DND-41 (cell line): ENCODE results near the gene THY1.

Source experiments
- ATAC-seq: fragments of 200-7000 bp; cut with Tn5 transposase; 3 replicates; pipeline ENCODE4 v1.9.1; 2021; ENCODE audit warnings: low read depth; ENCODE audit not compliant: insufficient read depth
- DNase-seq: peaks from one replicate; pipeline ENCODE4 v3.0.0-alpha.2; 2020
- H2AFZ ChIP-seq: 2 replicates; pipeline ENCODE4 v1.6.0; 2012; ENCODE audit warnings: low read depth, low read length
- H3K27ac ChIP-seq: 2 replicates; pipeline ENCODE4 v1.5.1; 2012; ENCODE audit warnings: low read length, inconsistent platforms
- H3K27me3 ChIP-seq: fragments of 200-600 bp; sonication (generic); 2 replicates; pipeline ENCODE4 v1.6.0; 2012; ENCODE audit warnings: low read length, mild to moderate bottlenecking, inconsistent platforms; ENCODE audit not compliant: insufficient read depth, poor library complexity
- H3K36me3 ChIP-seq: 2 replicates; pipeline ENCODE4 v1.5.1; 2012; ENCODE audit warnings: low read length, inconsistent platforms; ENCODE audit not compliant: insufficient read depth
- H3K4me1 ChIP-seq: 2 replicates; pipeline ENCODE4 v1.5.1; 2012; ENCODE audit warnings: mild to moderate bottlenecking, low read length; ENCODE audit not compliant: insufficient read depth
- H3K4me2 ChIP-seq: 2 replicates; pipeline ENCODE4 v1.6.0; 2012; ENCODE audit warnings: mild to moderate bottlenecking, moderate library complexity, low read length, inconsistent platforms; ENCODE audit not compliant: insufficient read depth
- H3K4me3 ChIP-seq, 2 experiments: fragments of 200-600 bp in 1 of 2; shearing (Covaris generic) in 1 of 2; 2 replicates each; pipeline ENCODE4 v1.5.1; 2012 to 2016; ENCODE audit warnings: inconsistent platforms in 2 of 2, low read length in 2 of 2, mild to moderate bottlenecking in 2 of 2, low read depth in 1 of 2, moderate library complexity in 1 of 2
- H3K79me2 ChIP-seq: 2 replicates; pipeline ENCODE4 v1.6.0; 2012; ENCODE audit warnings: low read length, inconsistent platforms; ENCODE audit not compliant: insufficient read depth
- H3K9ac ChIP-seq: 2 replicates; pipeline ENCODE4 v1.6.0; 2012; ENCODE audit warnings: low read depth, mild to moderate bottlenecking, inconsistent platforms, low read length, moderate library complexity
- H3K9me3 ChIP-seq: 2 replicates; pipeline ENCODE4 v1.5.1; 2012; ENCODE audit warnings: low read length, moderate library complexity, mild to moderate bottlenecking, inconsistent platforms; ENCODE audit not compliant: insufficient read depth, severe bottlenecking
- H4K20me1 ChIP-seq: 2 replicates; pipeline ENCODE4 v1.6.0; 2012; ENCODE audit warnings: low read length; ENCODE audit not compliant: insufficient read depth
- EZH2 ChIP-seq: IDR thresholded peaks from 3 replicates; pipeline ENCODE4 v1.6.1; 2012; ENCODE audit warnings: borderline replicate concordance, low read depth, mild to moderate bottlenecking, moderate library complexity, low read length, inconsistent platforms; ENCODE audit not compliant: severe bottlenecking
- TF ChIP-seq, protein P1 (sequence below): IDR thresholded peaks from 2 replicates; pipeline ENCODE4 v1.5.1; 2012; ENCODE audit warnings: borderline replicate concordance, low read length, moderate library complexity, mild to moderate bottlenecking; ENCODE audit not compliant: poor library complexity, severe bottlenecking; ENCODE audit errors: extremely low read depth

The THY1 gene

GRCh38 chr11:119422809-119423508 lies at the start of gene THY1:
Gene THY1 (minus strand): TSS chr11:119423172. CDS start chr11:119420905, 2,267 bp downstream.
- H3K9me3 ChIP-seq, result no peaks in the 10 kb centered on the region
- no peak within 1 kb of the TSS for H3K27ac ChIP-seq
- H3K4me1 ChIP-seq, result no peaks in the 10 kb centered on the region
- no peaks in the 10 kb centered on the region for H3K36me3 ChIP-seq
- H3K79me2 ChIP-seq, result no peaks in the 10 kb centered on the region
- peaks cover 13% of the 10 kb centered on the region for H3K27me3 ChIP-seq
- ATAC-seq (no peak), DNase-seq (no peak)
- no peak within 1 kb of the TSS for H3K4me2 ChIP-seq
- TF ChIP-seq EZH2, result no peak
- TF ChIP-seq, protein P1, sequence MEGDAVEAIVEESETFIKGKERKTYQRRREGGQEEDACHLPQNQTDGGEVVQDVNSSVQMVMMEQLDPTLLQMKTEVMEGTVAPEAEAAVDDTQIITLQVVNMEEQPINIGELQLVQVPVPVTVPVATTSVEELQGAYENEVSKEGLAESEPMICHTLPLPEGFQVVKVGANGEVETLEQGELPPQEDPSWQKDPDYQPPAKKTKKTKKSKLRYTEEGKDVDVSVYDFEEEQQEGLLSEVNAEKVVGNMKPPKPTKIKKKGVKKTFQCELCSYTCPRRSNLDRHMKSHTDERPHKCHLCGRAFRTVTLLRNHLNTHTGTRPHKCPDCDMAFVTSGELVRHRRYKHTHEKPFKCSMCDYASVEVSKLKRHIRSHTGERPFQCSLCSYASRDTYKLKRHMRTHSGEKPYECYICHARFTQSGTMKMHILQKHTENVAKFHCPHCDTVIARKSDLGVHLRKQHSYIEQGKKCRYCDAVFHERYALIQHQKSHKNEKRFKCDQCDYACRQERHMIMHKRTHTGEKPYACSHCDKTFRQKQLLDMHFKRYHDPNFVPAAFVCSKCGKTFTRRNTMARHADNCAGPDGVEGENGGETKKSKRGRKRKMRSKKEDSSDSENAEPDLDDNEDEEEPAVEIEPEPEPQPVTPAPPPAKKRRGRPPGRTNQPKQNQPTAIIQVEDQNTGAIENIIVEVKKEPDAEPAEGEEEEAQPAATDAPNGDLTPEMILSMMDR, result no peak
- H3K4me3 ChIP-seq, result no peak within 1 kb of the TSS
- no peak within 1 kb of the TSS for H3K9ac ChIP-seq
- H4K20me1 ChIP-seq, result no peaks in the 10 kb centered on the region
- H2AFZ ChIP-seq, result no peak within 1 kb of the TSS

DNA sequence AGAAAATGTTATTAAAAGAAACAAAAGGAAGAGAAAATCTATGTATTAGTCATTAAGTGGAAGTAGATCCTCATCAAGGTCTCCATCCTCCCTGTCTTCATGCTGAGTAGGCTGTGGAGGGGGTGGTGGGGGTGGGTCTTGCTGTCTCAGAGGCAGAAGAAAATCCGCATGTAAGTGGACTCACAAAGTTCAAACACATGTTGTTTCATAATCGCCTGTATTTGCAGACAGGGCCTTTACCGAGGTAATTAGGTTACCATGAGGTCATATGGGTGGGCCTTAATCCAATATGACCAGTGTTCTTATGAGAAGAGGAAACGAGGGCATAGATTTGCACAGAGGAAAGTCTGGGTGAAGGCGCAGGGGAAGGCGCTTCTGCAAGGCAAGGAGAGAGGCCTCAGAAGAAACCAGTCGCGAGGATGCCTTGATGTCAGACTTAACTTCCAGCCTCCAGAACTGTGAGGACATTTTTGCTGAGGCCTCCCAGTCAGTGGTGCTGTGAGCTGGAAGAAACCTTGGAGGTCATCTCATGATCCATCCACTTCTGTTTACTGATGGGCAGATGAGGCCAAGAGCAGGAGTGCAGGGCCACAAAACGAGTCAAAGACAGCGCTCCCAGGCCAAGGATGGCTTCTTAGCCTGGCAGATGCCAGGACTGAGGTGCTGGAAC lies 49.3 kb upstream of the THY1 start:
- H3K4me2 ChIP-seq, result no peak overlapping the region
- no peak overlapping the region for H3K27ac ChIP-seq
- H3K36me3 ChIP-seq, result no peaks in the 10 kb centered on the region
- H3K9ac ChIP-seq, result no peak overlapping the region
- H3K4me3 ChIP-seq, result no peak overlapping the region
- ATAC-seq (no peak), DNase-seq (no peak)
- no peaks in the 10 kb centered on the region for H3K4me1 ChIP-seq
- no peak overlapping the region for H2AFZ ChIP-seq
- H3K9me3 ChIP-seq, result no peaks in the 10 kb centered on the region
- peaks cover 5% of the 10 kb centered on the region for H3K27me3 ChIP-seq
- H4K20me1 ChIP-seq, result 0 out of 2 replicates have a peak, but pooled peaks cover 3% of the 10 kb centered on the region
- H3K79me2 ChIP-seq, result no peaks in the 10 kb centered on the region
- TF ChIP-seq, protein P1, result no peak
- no peak for TF ChIP-seq EZH2

DNA sequence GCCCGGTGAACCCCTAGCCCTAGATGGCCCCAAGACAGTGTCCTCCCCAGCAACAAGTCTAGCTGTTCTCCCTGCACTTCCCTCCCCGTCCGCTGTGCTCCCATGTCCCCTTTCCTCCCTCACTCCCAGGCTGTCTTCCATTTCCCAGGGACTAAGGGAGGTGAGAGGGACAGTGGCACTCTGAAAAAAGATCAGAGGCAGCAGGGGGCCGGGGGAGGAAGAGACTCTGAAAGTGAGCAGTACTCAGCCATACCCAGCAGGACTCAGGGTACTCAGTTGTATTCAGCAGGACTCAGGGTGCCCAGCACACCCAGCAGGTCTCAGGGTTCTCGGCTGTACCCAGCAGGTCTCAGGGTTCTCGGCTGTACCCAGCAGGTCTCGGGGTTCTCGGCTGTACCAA lies 48.4 kb upstream of the THY1 start:
- H3K9ac ChIP-seq, result no peak overlapping the region
- no peaks in the 10 kb centered on the region for H3K4me1 ChIP-seq
- 0 out of 2 replicates have a peak, but pooled peaks cover 3% of the 10 kb centered on the region for H4K20me1 ChIP-seq
- no peak overlapping the region for H3K4me3 ChIP-seq
- H3K9me3 ChIP-seq, result no peaks in the 10 kb centered on the region
- H3K4me2 ChIP-seq, result no peak overlapping the region
- H3K27me3 ChIP-seq, result peaks cover 5% of the 10 kb centered on the region
- no peaks in the 10 kb centered on the region for H3K36me3 ChIP-seq
- H2AFZ ChIP-seq, result no peak overlapping the region
- ATAC-seq (no peak), DNase-seq (no peak)
- no peaks in the 10 kb centered on the region for H3K79me2 ChIP-seq
- H3K27ac ChIP-seq, result no peak overlapping the region
- no peak for TF ChIP-seq EZH2
- TF ChIP-seq, protein P1, result no peak
